HepG2 (cell line): ENCODE data around the gene DNAJC28. TPM values are rescaled to one million over a fixed set of nuclear protein-coding genes. Genes with fewer than 3 reads are reported as not detected.

Experiments used
- FOXA1 ChIP-seq, 2 experiments: fragments of 450-650 bp in 1 of 2; sonication (generic) in 1 of 2; formaldehyde crosslinking in 1 of 2; IDR thresholded peaks; 2 replicates each; pipeline versions ENCODE4 v1.4.0 to v1.6.1; 2016 to 2020; ENCODE audit warnings: missing genetic modification reagents in 1 of 2
- KDM1A ChIP-seq: IDR thresholded peaks from 2 replicates; pipeline ENCODE4 v1.6.1; 2016; ENCODE audit warnings: missing compliant biosample characterization
- MTF2 ChIP-seq: sonication (generic); formaldehyde crosslinking; IDR thresholded peaks from 2 replicates; pipeline ENCODE4 v1.5.0; 2020; ENCODE audit warnings: missing genetic modification reagents, borderline replicate concordance
- SIN3A ChIP-seq: IDR thresholded peaks from 2 replicates; pipeline ENCODE4 v1.6.1; 2011; ENCODE audit warnings: low read depth, mild to moderate bottlenecking, control low read depth, low read length, borderline replicate concordance
- SNRNP70 ChIP-seq: fragments of 200-400 bp; formaldehyde crosslinking; IDR thresholded peaks from 2 replicates; pipeline ENCODE4 v1.6.1; 2017; ENCODE audit warnings: mild to moderate bottlenecking, low read depth, low read length, moderate library complexity
- SRF ChIP-seq: IDR thresholded peaks from 2 replicates; pipeline ENCODE4 v1.6.1; 2011; ENCODE audit warnings: mild to moderate bottlenecking, low read depth, low read length, moderate library complexity
- SRSF4 ChIP-seq: fragments of 200-400 bp; formaldehyde crosslinking; IDR thresholded peaks from one replicate; pipeline ENCODE4 v1.6.1; 2018; ENCODE audit warnings: mild to moderate bottlenecking, low read depth, low read length, moderate library complexity; ENCODE audit not compliant: poor library complexity, severe bottlenecking
- STAG1 ChIP-seq: sonication (generic); formaldehyde crosslinking; IDR thresholded peaks from 2 replicates; pipeline ENCODE4 v1.4.0; 2020; ENCODE audit warnings: missing genetic modification reagents
- TAF15 ChIP-seq: fragments of 200-400 bp; formaldehyde crosslinking; IDR thresholded peaks from one replicate; pipeline ENCODE4 v1.6.1; 2018; ENCODE audit warnings: mild to moderate bottlenecking, low read depth, low read length; ENCODE audit not compliant: poor library complexity, severe bottlenecking
- TEAD3 ChIP-seq: optimal IDR thresholded peaks from 2 replicates; pipeline ENCODE3; 2016; ENCODE audit warnings: borderline replicate concordance
- ZNF335 ChIP-seq: sonication (generic); formaldehyde crosslinking; IDR thresholded peaks from 2 replicates; pipeline ENCODE4 v1.4.0; 2020; ENCODE audit warnings: missing genetic modification reagents
- ZNF367 ChIP-seq: sonication (generic); formaldehyde crosslinking; IDR thresholded peaks from 2 replicates; pipeline ENCODE4 v1.4.0; 2020; ENCODE audit warnings: missing genetic modification reagents, borderline replicate concordance
- ZNF713 ChIP-seq: sonication (generic); formaldehyde crosslinking; IDR thresholded peaks from 2 replicates; pipeline ENCODE4 v1.4.0; 2020; ENCODE audit warnings: mild to moderate bottlenecking, missing genetic modification reagents
- ZNF768 ChIP-seq: sonication (generic); formaldehyde crosslinking; IDR thresholded peaks from 2 replicates; pipeline ENCODE4 v1.4.0; 2020; ENCODE audit warnings: missing genetic modification reagents
- polyA plus RNA-seq, 8 experiments: library from polyadenylated mRNA; depleted of rRNA in 3 of 8; stranded (reverse) in 7 of 8; unstranded in 1 of 8; fragments of >200 nt; fragmentation: Illumina TruSeq in 4 of 8; extraction: Trizol in 4 of 8; gene quantifications; 2 replicates each; pipeline versions ENCODE4 v1.2.1 to v1.2.3, GENCODE V29; 2011 to 2016; ENCODE audit warnings: low read depth in 4 of 8, missing spikeins in 1 of 8, mixed read lengths in 1 of 8; ENCODE audit not compliant: insufficient read depth in 1 of 8
- total RNA-seq, 5 experiments: library from RNA; depleted of rRNA; stranded (reverse); fragments of >200 nt; fragmentation: Illumina TruSeq; extraction: Trizol; gene quantifications; 2 replicates each; pipeline ENCODE4 v1.2.3, GENCODE V29; 2016; ENCODE audit warnings: low read depth in 1 of 5
- TF ChIP-seq, protein P1 (sequence below): sonication (generic); formaldehyde crosslinking; IDR thresholded peaks from 2 replicates; pipeline ENCODE4 v1.8.0; 2022; ENCODE audit warnings: missing genetic modification reagents, mild to moderate bottlenecking, borderline replicate concordance
- TF ChIP-seq, protein P2 (sequence below): IDR thresholded peaks from 2 replicates; pipeline ENCODE4 v1.6.1; 2016; ENCODE audit warnings: missing biosample characterization, missing genetic modification reagents, low read depth
- TF ChIP-seq, protein P3 (sequence below): IDR thresholded peaks from 2 replicates; pipeline ENCODE4 v1.6.1; 2016
- TF ChIP-seq, protein P4 (sequence below): sonication (generic); formaldehyde crosslinking; IDR thresholded peaks from 2 replicates; pipeline ENCODE4 v1.4.0; 2020; ENCODE audit warnings: missing genetic modification reagents, borderline replicate concordance
- TF ChIP-seq, protein P5 (sequence below): sonication (generic); formaldehyde crosslinking; IDR thresholded peaks from 2 replicates; pipeline ENCODE4 v1.5.0; 2020; ENCODE audit warnings: missing genetic modification reagents, mild to moderate bottlenecking, borderline replicate concordance

Gene DNAJC28
- total and polyA plus RNA-seq, 2 of the 13 experiments (the other 11 are each of a cell fraction or from before 2014, with no cell fraction given) = 1.5 to 3.3 TPM

DNA sequence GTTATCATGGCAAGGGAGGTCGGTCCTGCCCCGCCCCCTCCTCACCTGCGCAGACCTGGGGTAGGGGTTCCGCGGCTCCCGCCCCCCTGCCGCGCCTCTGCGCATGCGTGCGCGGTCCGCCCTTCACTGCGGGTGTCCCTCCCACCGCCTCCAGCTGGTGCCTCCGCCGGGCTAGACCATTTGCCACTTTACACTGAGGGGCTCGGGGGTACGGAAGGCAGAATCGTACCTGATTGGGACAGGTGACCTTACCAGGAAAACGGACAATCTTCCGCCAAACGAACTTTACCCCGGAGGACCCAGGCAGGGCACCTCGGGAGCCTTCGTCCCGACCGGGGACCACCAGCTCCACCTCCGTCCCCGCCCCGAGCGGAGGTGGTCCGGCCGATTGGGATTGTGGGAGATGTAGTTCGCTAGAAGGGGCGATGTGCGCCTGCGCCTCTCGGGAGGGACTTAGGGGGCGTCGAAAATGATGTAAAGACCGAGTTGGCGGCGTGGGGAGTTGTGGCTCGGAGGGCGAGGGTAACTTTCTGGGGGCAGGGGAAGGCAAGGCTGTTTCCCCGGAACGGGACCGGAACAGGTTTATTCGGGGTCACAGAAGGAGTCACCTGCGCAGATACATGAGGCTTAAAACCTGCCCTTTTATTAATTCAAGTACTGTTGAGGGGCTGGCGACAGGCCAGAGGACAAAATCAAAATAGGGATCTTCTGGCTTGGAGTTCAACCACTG lies at the start of gene DNAJC28 (continued):
- no peak for TF ChIP-seq SRSF4
- TF ChIP-seq TEAD3 (CRISPR knock-in tag) = no peak
- TF ChIP-seq ZNF713 = peak; percentile 93; the same call in 1 of the 2 replicates
- no peak for TF ChIP-seq MTF2 (CRISPR knock-in tag)
- TF ChIP-seq, protein P1, sequence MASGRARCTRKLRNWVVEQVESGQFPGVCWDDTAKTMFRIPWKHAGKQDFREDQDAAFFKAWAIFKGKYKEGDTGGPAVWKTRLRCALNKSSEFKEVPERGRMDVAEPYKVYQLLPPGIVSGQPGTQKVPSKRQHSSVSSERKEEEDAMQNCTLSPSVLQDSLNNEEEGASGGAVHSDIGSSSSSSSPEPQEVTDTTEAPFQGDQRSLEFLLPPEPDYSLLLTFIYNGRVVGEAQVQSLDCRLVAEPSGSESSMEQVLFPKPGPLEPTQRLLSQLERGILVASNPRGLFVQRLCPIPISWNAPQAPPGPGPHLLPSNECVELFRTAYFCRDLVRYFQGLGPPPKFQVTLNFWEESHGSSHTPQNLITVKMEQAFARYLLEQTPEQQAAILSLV (CRISPR knock-in tag) = peak; percentile 44; the same call in 1 of the 2 replicates
- TF ChIP-seq, protein P2, sequence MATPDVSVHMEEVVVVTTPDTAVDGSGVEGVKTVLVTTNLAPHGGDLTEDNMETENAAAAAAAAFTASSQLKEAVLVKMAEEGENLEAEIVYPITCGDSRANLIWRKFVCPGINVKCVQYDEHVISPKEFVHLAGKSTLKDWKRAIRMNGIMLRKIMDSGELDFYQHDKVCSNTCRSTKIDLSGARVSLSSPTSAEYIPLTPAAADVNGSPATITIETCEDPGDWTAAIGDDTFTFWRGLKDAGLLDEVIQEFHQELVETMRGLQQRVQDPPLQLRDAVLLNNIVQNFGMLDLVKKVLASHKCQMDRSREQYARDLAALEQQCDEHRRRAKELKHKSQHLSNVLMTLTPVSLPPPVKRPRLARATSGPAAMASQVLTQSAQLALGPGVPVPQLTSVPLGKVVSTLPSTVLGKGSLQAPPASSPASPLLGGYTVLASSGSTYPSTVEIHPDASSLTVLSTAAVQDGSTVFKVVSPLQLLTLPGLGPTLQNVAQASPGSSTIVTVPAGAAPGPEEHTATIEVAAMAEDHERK = no peak
- no peak for TF ChIP-seq SNRNP70
- TF ChIP-seq SIN3A = peak; percentile 56; the same call in 1 of the 2 replicates
- TF ChIP-seq TAF15 = peak; percentile 46
- TF ChIP-seq, protein P3, sequence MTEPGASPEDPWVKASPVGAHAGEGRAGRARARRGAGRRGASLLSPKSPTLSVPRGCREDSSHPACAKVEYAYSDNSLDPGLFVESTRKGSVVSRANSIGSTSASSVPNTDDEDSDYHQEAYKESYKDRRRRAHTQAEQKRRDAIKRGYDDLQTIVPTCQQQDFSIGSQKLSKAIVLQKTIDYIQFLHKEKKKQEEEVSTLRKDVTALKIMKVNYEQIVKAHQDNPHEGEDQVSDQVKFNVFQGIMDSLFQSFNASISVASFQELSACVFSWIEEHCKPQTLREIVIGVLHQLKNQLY = 0 out of 2 replicates have a peak, but pooled peaks have one; percentile 20
- TF ChIP-seq FOXA1 (IDR thresholded peaks at IDR 0.05) = no peak
- TF ChIP-seq FOXA1 (CRISPR knock-in tag; IDR thresholded peaks at IDR 0.05) = no peak
- no peak for TF ChIP-seq STAG1
- TF ChIP-seq, protein P4, sequence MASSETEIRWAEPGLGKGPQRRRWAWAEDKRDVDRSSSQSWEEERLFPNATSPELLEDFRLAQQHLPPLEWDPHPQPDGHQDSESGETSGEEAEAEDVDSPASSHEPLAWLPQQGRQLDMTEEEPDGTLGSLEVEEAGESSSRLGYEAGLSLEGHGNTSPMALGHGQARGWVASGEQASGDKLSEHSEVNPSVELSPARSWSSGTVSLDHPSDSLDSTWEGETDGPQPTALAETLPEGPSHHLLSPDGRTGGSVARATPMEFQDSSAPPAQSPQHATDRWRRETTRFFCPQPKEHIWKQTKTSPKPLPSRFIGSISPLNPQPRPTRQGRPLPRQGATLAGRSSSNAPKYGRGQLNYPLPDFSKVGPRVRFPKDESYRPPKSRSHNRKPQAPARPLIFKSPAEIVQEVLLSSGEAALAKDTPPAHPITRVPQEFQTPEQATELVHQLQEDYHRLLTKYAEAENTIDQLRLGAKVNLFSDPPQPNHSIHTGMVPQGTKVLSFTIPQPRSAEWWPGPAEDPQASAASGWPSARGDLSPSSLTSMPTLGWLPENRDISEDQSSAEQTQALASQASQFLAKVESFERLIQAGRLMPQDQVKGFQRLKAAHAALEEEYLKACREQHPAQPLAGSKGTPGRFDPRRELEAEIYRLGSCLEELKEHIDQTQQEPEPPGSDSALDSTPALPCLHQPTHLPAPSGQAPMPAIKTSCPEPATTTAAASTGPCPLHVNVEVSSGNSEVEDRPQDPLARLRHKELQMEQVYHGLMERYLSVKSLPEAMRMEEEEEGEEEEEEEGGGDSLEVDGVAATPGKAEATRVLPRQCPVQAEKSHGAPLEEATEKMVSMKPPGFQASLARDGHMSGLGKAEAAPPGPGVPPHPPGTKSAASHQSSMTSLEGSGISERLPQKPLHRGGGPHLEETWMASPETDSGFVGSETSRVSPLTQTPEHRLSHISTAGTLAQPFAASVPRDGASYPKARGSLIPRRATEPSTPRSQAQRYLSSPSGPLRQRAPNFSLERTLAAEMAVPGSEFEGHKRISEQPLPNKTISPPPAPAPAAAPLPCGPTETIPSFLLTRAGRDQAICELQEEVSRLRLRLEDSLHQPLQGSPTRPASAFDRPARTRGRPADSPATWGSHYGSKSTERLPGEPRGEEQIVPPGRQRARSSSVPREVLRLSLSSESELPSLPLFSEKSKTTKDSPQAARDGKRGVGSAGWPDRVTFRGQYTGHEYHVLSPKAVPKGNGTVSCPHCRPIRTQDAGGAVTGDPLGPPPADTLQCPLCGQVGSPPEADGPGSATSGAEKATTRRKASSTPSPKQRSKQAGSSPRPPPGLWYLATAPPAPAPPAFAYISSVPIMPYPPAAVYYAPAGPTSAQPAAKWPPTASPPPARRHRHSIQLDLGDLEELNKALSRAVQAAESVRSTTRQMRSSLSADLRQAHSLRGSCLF (CRISPR knock-in tag) = no peak
- TF ChIP-seq, protein P5, sequence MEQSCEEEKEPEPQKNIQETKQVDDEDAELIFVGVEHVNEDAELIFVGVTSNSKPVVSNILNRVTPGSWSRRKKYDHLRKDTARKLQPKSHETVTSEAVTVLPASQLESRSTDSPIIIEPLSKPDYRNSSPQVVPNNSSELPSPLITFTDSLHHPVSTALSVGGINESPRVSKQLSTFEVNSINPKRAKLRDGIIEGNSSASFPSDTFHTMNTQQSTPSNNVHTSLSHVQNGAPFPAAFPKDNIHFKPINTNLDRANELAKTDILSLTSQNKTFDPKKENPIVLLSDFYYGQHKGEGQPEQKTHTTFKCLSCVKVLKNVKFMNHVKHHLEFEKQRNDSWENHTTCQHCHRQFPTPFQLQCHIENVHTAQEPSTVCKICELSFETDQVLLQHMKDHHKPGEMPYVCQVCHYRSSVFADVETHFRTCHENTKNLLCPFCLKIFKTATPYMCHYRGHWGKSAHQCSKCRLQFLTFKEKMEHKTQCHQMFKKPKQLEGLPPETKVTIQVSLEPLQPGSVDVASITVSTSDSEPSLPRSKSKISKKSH (CRISPR knock-in tag) = peak; percentile 93
- TF ChIP-seq SRF = no peak
- no peak for TF ChIP-seq ZNF367
- no peak for TF ChIP-seq ZNF768
- peak; percentile 98 for TF ChIP-seq ZNF335 (CRISPR knock-in tag)
- no peak for TF ChIP-seq KDM1A (CRISPR knock-in tag)
